Psoas muscle (tissue), 8 donors: ENCODE measurements around the gene ANKRD33. TPM values are rescaled to one million over a fixed set of nuclear protein-coding genes. Genes with fewer than 3 reads are reported as not detected.

Experiments used
- ATAC-seq, 4 donors: fragments of 200-7000 bp; cut with Tn5 transposase; one replicate each; pipeline ENCODE4 v1.9.1; 2020; ENCODE audit warnings: moderate library complexity in 3 of 4, mild to moderate bottlenecking in 2 of 4
- DNase-seq, 2 donors: peaks; one replicate each; pipeline ENCODE4 v3.0.0-alpha.2; 2020
- H3K27ac ChIP-seq: fragments of 200-600 bp; one replicate; pipeline ENCODE4 v1.8.0; 2022
- H3K27me3 ChIP-seq, 3 donors: fragments of 200-600 bp in 1 of 3; one replicate each; pipeline versions ENCODE4 v1.6.1 to v1.8.0; 2013 to 2022; ENCODE audit warnings: low read length in 2 of 3, mild to moderate bottlenecking in 2 of 3, moderate library complexity in 1 of 3; ENCODE audit not compliant: insufficient read depth in 3 of 3
- H3K36me3 ChIP-seq, 2 donors: fragments of 200-600 bp in 1 of 2; one replicate each; pipeline versions ENCODE4 v1.6.1 to v1.8.0; 2013 to 2022; ENCODE audit warnings: low read depth in 1 of 2, mild to moderate bottlenecking in 1 of 2, moderate library complexity in 1 of 2; ENCODE audit not compliant: insufficient read depth in 1 of 2
- H3K4me1 ChIP-seq: fragments of 200-600 bp; one replicate; pipeline ENCODE4 v1.8.0; 2022
- H3K4me3 ChIP-seq: fragments of 200-600 bp; one replicate; pipeline ENCODE4 v1.8.0; 2022; ENCODE audit warnings: mild to moderate bottlenecking
- H3K9me3 ChIP-seq: fragments of 200-600 bp; one replicate; pipeline ENCODE4 v1.8.0; 2022
- CTCF ChIP-seq: fragments of 200-600 bp; IDR thresholded peaks from one replicate; pipeline ENCODE4 v1.8.0; 2022; ENCODE audit warnings: antibody characterized with exemption
- WGBS, 3 donors: extraction: QIAGEN DNeasy Blood & Tissue Kit; methylation state at CpG; one replicate each; pipeline versions ENCODE4 v1.1.6 to v1.1.7; 2013; 5-methylcytosine and 5-hydroxymethylcytosine counted together
- intact Hi-C, 2 donors: fragments of 100-400 bp; cut with DNase I; formaldehyde crosslinking; loops; one replicate each; pipeline versions ENCODE4 v1.11.0 to v1.14.2; 2022
- polyA plus RNA-seq, 3 donors: library from polyadenylated mRNA; stranded (reverse); fragments of 200-250 nt; gene quantifications; one replicate each; pipeline ENCODE4 v1.2.3, GENCODE V29; 2013
- total RNA-seq, 4 donors: library from RNA; stranded (reverse); fragmentation: NEBNext Ultra II Directional in 2 of 4; extraction: Animal tissue kit (Norgen Biotek cat#: 25700) in 2 of 4; gene quantifications; one replicate each; pipeline versions ENCODE4 v1.2.1 to v1.2.4, GENCODE V29; 2021 to 2023
- donor health status: healthy with polysubstance abuse.
- donor health status: DM: no; HTN: no; CAD: no; lungs with moderate emphysema.
- donor health status: Bipolar disorder and iron deficiency.
- donor health status: healthy.
- donor health status: DM: yes; HTN: yes; CAD: no.
- donor health status: DM: no; HTN: no; CAD: no.
- donor health status: DM: no; HTN: no; CAD: no.
- donor health status: DM: yes; HTN: yes; CAD: no.

ANKRD33 gene
- total and polyA plus RNA-seq, 7 donors = 0.16 TPM; not detected in 6

- no peaks in the 10 kb centered on the region for H3K9me3 ChIP-seq
- H3K4me1 ChIP-seq = peaks cover 10% of the 10 kb centered on the region
- no peaks in the 10 kb centered on the region for H3K36me3 ChIP-seq
- H3K27me3 ChIP-seq = peaks cover 0 to 57% (median 13%) of the 10 kb centered on the region in 3 donors
- WGBS, 3 donors = 68 to 82% (median 78%) methylated on average over 8 of the region's 8 CpGs
- H3K27ac ChIP-seq = no peak overlapping the region
- DNase-seq (no peak), ATAC-seq (no peak)
- no peak for TF ChIP-seq CTCF
- intact Hi-C loops = no loop called here
- H3K4me3 ChIP-seq = no peak overlapping the region
These were observed 37.6 kb upstream of the ANKRD33 start for GRCh38 chr12:51850081-51850964.

GRCh38 chr12:51850965-51851299 is 37.0 kb upstream of the ANKRD33 start:
- Histone ChIP-seq H3K27ac (no peak overlapping the region), H3K9me3 (no peaks in the 10 kb centered on the region), H3K27me3 (peaks cover 0 to 57% (median 11%) of the 10 kb centered on the region in 3 donors), H3K4me3 (no peak overlapping the region), H3K4me1 (peaks cover 10% of the 10 kb centered on the region), H3K36me3 (no peaks in the 10 kb centered on the region)
- no peak for ATAC-seq
- TF ChIP-seq CTCF = no peak
- 73 to 83% (median 73%) methylated on average over 4 of the region's 4 CpGs for WGBS, 3 donors
- no peak for DNase-seq
- intact Hi-C loops = no loop called here

GRCh38 chr12:51851413-51852124 is 36.3 kb upstream of the ANKRD33 start:
- Histone ChIP-seq H3K4me3 (no peak overlapping the region), H3K27me3 (peaks cover 0 to 55% (median 7%) of the 10 kb centered on the region in 3 donors), H3K9me3 (no peaks in the 10 kb centered on the region), H3K4me1 (peaks cover 9% of the 10 kb centered on the region), H3K27ac (no peak overlapping the region), H3K36me3 (no peaks in the 10 kb centered on the region)
- no peak for TF ChIP-seq CTCF
- DNase-seq = no peak
- WGBS, 3 donors = 54 to 57% (median 55%) methylated on average over 7 to 8 of the region's 8 CpGs
- ATAC-seq = no peak
- intact Hi-C loops = no loop called here

GRCh38 chr12:51852404-51853137 is 35.3 kb upstream of the ANKRD33 start:
- 86 to 89% (median 89%) methylated on average over 5 of the region's 5 CpGs for WGBS, 3 donors
- Histone ChIP-seq H3K36me3 (no peaks in the 10 kb centered on the region), H3K4me3 (no peak overlapping the region), H3K4me1 (no peaks in the 10 kb centered on the region), H3K27ac (no peak overlapping the region), H3K27me3 (peaks cover 0 to 53% (median 6%) of the 10 kb centered on the region in 3 donors), H3K9me3 (no peaks in the 10 kb centered on the region)
- TF ChIP-seq CTCF = no peak
- ATAC-seq = no peak
- DNase-seq = no peak
- intact Hi-C loops = no loop called here
